ENCODE data around the gene MYADM.

Gene MYADM

GRCh38 chr19:53892301-53892980 is 24.8 kb downstream of the MYADM start:
- no peak for DNase-seq

DNA sequence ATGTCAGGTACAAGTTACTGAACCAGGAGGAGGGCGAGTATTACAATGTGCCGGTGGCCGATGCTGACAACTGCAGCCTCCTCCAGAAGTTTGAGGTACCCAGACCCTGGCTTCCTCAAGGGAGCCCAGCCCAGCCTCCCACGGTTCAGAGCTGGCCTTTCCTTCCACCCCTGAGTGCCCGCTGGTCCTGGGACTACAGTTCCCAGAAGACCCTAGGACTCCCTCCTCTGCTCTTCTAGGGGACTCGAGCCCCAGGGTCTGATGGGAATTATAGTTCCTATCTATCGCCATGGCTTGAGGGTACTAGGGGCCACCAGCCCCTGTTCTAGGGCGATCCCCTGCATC is 25.3 kb downstream of the MYADM start:
- no peak for DNase-seq

GRCh38 chr19:53894707-53895106 is 27.0 kb downstream of the MYADM start:
- DNase-seq, result no peak

DNA sequence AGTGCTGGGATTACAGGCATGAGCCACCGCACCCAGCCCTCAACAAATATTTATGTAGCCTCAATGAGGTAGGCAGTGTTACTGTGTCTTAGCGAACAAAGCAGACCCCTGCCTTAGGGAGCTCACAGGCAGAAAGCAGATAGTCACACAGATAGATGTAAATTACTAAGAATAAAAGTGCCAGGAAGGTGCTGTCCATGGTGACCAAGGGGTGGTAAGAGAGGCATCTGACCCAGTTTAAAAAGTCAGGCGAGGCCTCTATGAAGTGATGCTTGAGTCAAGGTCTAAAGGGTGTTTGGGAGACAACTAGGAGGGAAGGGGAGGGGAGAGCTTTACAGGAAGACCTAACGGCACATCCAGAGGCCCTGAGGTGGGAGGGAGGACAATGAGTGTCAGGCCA is 29.0 kb downstream of the MYADM start:
- DNase-seq, result no peak

DNA sequence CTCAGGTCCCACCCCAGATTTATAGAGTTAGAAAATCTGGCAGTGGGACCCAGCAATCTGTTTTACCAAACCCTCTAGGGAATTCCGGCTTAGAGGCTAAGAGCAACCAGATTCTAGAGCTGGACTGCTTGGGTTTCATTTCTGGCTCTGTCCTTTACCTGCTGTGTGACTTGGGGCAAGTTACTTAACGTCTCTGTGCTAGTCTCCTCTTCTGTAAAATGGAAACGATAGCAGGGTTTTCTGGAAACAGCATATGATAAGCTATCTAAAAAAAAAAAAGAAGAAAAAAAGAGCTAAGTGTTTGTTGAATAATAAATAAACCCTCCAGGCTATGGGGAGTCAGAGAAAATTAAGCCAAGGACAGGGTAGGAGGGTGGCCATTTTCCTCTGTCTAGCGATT is 29.8 kb downstream of the MYADM start:
- DNase-seq, result no peak

DNA sequence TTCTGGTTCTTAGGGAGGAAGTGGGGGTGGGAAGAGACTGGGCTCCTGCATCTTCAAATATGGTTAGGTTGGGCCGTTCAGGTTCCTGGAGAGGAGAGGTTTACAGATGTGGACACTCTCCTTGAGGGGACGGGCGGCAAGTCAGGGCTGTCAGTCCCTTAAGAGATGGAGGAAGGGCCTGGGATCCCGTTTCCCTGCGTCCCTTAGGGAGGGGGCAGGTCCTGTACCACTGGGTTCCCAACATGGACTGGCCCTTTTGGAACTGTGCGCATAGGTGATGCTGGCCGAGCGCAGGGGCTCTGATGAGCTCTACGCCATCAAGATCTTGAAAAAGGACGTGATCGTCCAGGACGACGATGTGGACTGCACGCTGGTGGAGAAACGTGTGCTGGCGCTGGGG is 30.5 kb downstream of the MYADM start:
- DNase-seq, result no peak

DNA sequence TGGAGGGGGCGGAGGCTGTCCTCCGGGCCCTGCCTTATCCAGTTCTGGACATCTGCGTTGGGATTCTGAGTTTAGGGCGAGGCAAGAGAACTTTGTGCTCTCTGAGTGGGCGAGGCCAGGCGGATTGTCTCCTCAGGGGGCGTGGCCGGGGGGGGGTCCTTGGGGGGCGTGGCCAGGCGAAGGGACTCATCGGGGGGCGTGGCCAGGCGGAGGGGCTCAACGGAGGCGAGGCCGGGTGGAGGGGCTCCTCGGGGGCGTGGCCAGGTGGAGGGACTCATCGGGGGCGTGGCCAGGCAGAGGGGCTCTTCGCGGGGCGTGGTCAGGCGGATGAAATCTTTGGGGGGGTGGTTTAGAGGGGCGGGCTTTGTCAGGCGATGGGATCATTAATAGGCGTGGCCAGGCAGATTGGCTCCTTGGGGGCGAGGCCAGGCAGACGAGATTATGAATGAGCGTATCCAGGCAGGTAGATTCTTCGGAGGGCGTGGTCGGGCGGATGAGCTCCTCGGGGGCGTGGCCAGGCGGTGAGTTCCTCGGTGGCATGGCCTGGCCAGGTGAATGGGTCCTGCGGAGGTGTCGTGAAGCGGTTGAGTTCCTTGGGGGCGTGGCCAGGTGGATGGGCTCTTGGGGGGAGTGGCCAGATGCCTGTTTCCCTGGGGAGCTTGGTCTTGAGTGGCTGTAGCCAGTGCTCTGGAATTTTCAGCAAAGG is 31.1 kb downstream of the MYADM start:
- DNase-seq, result no peak

- no peak for DNase-seq
Measured at GRCh38 chr19:53900191-53900860, 32.6 kb downstream of the MYADM start.

- DNase-seq, result no peak
Measured at GRCh38 chr19:53903055-53903680, 35.5 kb downstream of the MYADM start.

DNA sequence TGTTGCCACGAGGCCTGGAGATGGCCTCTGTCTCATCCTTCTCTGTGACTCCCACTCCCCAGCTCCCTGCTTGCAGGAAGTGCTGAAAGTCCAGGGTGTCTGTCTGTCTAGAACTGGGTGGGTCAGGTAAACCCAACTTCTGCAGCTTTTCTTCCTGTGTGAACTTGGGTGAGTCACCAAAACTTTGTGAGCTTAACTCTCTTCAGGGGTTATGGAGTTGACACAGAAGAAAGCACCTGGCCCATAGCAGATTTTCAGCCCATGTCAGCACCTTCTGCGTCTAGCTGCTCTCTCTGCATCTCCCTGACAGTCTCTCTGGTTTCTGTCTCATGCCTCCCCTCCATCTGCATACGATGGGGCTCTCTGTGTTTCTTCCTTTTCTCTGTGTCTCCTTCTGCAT is 37.2 kb downstream of the MYADM start:
- DNase-seq, result no peak

GRCh38 chr19:53905787-53906186 is 38.1 kb downstream of the MYADM start:
- no peak for DNase-seq

DNA sequence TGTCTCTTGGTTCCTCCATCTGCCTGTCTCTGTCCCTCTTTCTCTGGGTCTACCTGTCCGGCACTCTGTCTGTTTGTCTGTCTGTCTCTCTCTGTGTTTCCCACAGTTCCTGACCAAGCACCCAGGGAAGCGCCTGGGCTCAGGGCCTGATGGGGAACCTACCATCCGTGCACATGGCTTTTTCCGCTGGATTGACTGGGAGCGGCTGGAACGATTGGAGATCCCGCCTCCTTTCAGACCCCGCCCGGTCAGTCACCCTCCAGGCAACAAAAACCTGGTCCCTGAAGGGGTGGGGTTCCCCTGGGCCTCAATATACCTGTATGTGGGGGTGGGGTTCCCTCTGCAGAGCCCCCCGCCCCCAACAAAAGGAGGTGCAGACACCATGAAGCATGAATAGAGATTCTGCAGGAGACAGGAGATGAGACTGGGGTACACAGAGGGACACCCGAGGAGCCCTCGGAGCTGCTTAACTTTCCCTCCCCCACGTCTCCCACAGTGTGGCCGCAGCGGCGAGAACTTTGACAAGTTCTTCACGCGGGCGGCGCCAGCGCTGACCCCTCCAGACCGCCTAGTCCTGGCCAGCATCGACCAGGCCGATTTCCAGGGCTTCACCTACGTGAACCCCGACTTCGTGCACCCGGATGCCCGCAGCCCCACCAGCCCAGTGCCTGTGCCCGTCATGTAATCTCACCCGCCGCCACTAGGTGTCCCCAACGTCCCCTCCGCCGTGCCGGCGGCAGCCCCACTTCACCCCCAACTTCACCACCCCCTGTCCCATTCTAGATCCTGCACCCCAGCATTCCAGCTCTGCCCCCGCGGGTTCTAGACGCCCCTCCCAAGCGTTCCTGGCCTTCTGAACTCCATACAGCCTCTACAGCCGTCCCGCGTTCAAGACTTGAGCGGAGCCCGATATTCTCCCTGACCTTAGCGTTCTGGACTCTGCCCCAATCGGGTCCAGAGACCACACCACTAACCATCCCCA is 38.8 kb downstream of the MYADM start:
- no peak for DNase-seq

DNA sequence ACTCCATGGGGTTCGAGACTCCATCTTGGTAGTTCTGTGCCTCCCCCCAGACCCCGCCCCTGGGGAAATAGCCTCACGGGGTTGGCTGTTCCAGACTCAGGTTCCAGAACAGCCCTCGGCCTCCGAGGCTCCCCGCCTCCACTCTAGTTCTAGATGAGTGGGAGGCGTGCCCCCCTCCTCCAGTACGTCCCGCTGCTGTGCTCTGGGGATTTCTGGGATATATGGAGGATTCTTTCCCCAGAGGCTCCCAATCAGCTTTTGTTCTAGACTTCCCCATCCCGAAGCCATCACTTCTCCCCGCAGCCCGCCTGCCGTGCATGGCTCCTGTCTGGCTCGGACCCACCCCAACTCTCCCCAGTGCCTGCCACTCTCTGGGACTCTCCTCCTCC is 39.5 kb downstream of the MYADM start:
- DNase-seq, result no peak

DNA sequence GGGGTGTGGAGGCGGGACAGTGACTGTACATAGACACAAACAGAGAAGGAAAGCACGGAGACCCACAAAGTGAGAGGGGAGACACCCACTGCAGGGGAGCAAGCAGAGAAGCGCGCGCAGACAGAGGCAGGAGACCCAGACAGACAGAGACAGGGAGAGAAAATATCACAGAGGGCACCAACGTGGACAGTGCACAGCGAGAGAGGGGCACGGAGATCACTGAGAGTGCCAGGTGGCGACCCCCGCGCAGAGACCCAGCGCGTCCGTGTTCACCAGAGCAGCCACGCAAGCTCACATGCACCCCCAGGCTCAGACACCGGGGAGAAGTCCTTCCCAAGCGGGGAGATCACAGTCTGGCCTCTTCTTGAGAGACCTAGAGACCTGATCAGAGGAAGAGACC is 40.0 kb downstream of the MYADM start:
- DNase-seq, result no peak

- no peak for DNase-seq
Measured at GRCh38 chr19:53908106-53908934, 40.6 kb downstream of the MYADM start.

GRCh38 chr19:53908935-53909415 is 41.3 kb downstream of the MYADM start, which contains the start of gene CACNG7:
TSS of gene CACNG7 (plus strand) at chr19:53909278. CDS start at chr19:53912832, 3,554 bp downstream.
- no peak for DNase-seq

DNA sequence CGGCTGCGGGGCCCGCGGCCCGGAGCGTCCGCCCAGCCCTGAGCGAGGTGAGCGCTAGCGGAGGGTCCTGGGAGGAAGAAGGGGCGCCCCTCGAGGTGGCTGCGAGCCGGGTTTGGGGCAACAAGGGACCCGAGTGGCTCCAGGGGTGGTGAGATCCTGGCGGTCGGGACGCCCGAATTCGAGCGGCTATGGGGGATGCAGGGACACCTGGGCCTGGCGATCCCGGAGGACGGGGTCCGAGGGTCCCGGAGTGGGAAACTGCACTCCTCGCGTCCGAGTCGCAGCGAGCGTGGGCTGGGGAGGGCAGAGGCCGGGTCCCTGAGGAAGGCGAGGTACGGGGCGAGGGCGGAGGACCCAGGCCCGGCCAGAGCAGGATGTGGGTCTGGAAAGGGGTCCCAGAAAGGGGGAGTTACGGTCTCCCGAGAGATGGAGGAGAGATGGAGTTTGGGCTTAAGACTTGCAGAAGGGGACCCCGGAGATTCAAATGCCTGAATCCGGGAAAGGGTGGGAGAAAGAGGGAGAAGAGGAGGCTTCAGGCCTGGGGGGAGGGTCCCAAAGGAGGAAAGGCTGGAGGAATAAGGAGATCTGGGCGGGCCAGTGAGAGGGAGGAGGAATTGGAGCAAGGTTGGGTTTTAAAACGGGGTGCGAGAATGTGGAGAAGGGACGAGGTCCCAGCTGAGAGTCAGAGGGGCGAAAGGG is 41.9 kb downstream of the MYADM start:
- DNase-seq, result no peak

- no peak for DNase-seq
Measured at GRCh38 chr19:53910170-53910518, 42.5 kb downstream of the MYADM start.

- no peak for DNase-seq
Measured at GRCh38 chr19:53912653-53913052, 45.0 kb downstream of the MYADM start.

- no peak for DNase-seq
Measured at GRCh38 chr19:53915000-53915399, 47.3 kb downstream of the MYADM start.

GRCh38 chr19:53916004-53916403 is 48.3 kb downstream of the MYADM start:
- DNase-seq, result no peak

Data from NCI-H1417 treated with DMSO at 0.1 percent for 48 hours (cell line).